Panc1 (cell line): ENCODE results near the gene RBMS1.

Experiments used
- POLR2AphosphoS5 ChIP-seq: IDR thresholded peaks from 2 replicates; pipeline ENCODE4 v1.6.1; 2012; ENCODE audit warnings: mild to moderate bottlenecking, low read depth, low read length, moderate library complexity
- REST ChIP-seq, 2 experiments: IDR thresholded peaks; 2 replicates each; pipeline ENCODE4 v1.6.1; 2011 to 2012; ENCODE audit warnings: low read depth in 2 of 2, control low read depth in 1 of 2, low read length in 1 of 2, mild to moderate bottlenecking in 1 of 2, moderate library complexity in 1 of 2; ENCODE audit not compliant: insufficient read depth in 1 of 2
- SIN3A ChIP-seq: IDR thresholded peaks from 2 replicates; pipeline ENCODE4 v1.6.1; 2012; ENCODE audit warnings: low read depth, mild to moderate bottlenecking, low read length, moderate library complexity, borderline replicate concordance; ENCODE audit not compliant: insufficient read depth

GRCh38 chr2:160411955-160412354, 81.7 kb downstream of the RBMS1 start:
- no peak for TF ChIP-seq REST (IDR thresholded peaks at IDR 0.05; ENCODE audit: insufficient read depth in 1 of 2, low read depth in 2 of 2, low read length in 1 of 2)
- no peak for TF ChIP-seq POLR2AphosphoS5
- TF ChIP-seq SIN3A = no peak
